Gastroesophageal sphincter (tissue), 4 donors: Measurements from ENCODE around the gene B4GALNT2. TPM values are rescaled to one million over a fixed set of nuclear protein-coding genes. Genes with fewer than 3 reads are reported as not detected.
A peak's percentile ranks its signal among the peaks of the same experiment; 100 is the strongest.

Source experiments
- ATAC-seq: fragments of 150-250 bp; one replicate; pipeline ENCODE4 v1.9.1; 2016; ENCODE audit warnings: mild to moderate bottlenecking, moderate library complexity
- H3K27ac ChIP-seq, 4 donors: fragments of 200-600 bp; sonication (generic) in 3 of 4; 1 replicate in 3 of 4; 2 replicates in 1 of 4; pipeline ENCODE4 v1.5.1; 2016 to 2019
- H3K27me3 ChIP-seq: fragments of 200-600 bp; sonication (generic); one replicate; pipeline ENCODE4 v1.5.1; 2019
- H3K36me3 ChIP-seq, 2 donors: fragments of 200-600 bp; sonication (generic); one replicate each; pipeline ENCODE4 v1.5.1; 2019; ENCODE audit warnings: control low read depth in 1 of 2
- H3K4me1 ChIP-seq, 3 donors: fragments of 200-600 bp; sonication (generic); 1 replicate in 2 of 3; 2 replicates in 1 of 3; pipeline ENCODE4 v1.5.1; 2016 to 2019; ENCODE audit warnings: control low read depth in 2 of 3
- H3K4me3 ChIP-seq, 2 donors: fragments of 200-600 bp; sonication (generic); one replicate each; pipeline ENCODE4 v1.5.1; 2019; ENCODE audit warnings: mild to moderate bottlenecking in 1 of 2, moderate library complexity in 1 of 2
- H3K9me3 ChIP-seq, 3 donors: fragments of 200-600 bp; sonication (generic); one replicate each; pipeline ENCODE4 v1.5.1; 2017 to 2019; ENCODE audit warnings: control low read depth in 2 of 3
- CTCF ChIP-seq, 4 experiments: fragments of 200-600 bp in 2 of 4; fragments of 450-650 bp in 2 of 4; sonication (generic) in 1 of 4; IDR thresholded peaks; one replicate each; pipeline ENCODE4 v1.5.1; 2017 to 2019; ENCODE audit warnings: antibody characterized with exemption in 4 of 4, mild to moderate bottlenecking in 2 of 4, moderate library complexity in 2 of 4
- EP300 ChIP-seq: sonication (generic); formaldehyde crosslinking; IDR thresholded peaks from one replicate; pipeline ENCODE4 v1.6.1; 2017; ENCODE audit warnings: antibody characterized with exemption, mild to moderate bottlenecking
- POLR2A ChIP-seq, 2 donors: fragments of 450-650 bp; IDR thresholded peaks; one replicate each; pipeline ENCODE4 v1.6.1; 2017; ENCODE audit warnings: antibody characterized with exemption in 2 of 2, mild to moderate bottlenecking in 2 of 2, moderate library complexity in 1 of 2
- POLR2AphosphoS5 ChIP-seq: sonication (generic); formaldehyde crosslinking; IDR thresholded peaks from one replicate; pipeline ENCODE4 v1.6.1; 2017; ENCODE audit warnings: antibody characterized with exemption
- WGBS, 2 donors: methylation state at CpG; one replicate each; pipeline ENCODE4 v1.1.5; 2018; ENCODE audit warnings: low coverage in 1 of 2; 5-methylcytosine and 5-hydroxymethylcytosine counted together
- total RNA-seq, 4 donors: library from RNA; depleted of rRNA; stranded (reverse); fragments of >200 nt; gene quantifications; one replicate each; pipeline ENCODE4 v1.1.0, GENCODE V29; 2016

B4GALNT2 gene
- total RNA-seq, 4 donors from 2014 or later, result not detected

- WGBS, 2 donors, result 15 to 17% methylated on average over 3 to 8 of the region's 22 CpGs
- Histone ChIP-seq H3K4me3 (peak within 1 kb of the TSS; percentile 4 to 48), H3K36me3 (no peaks in the 10 kb centered on the region), H3K27ac (peak within 1 kb of the TSS in 3 of 4 donors; percentile 55 to 78 (median 64)), H3K9me3 (no peaks in the 10 kb centered on the region), H3K4me1 (peaks cover 0 to 30% (median 4%) of the 10 kb centered on the region in 3 donors), H3K27me3 (peaks cover 40% of the 10 kb centered on the region)
- peak; percentile 67 for ATAC-seq
- TF ChIP-seq POLR2AphosphoS5 (no peak), EP300 (no peak), POLR2A (IDR thresholded peaks at IDR 0.05) (no peak), CTCF (IDR thresholded peaks at IDR 0.05) (no peak)
Measured at GRCh38 chr17:49210158-49211029, 77.8 kb downstream of the B4GALNT2 start, which contains the start of the genes ABI3 and GNGT2. Gene ABI3 (plus strand): TSS chr17:49210707. CDS start chr17:49210725, 18 bp downstream. Gene GNGT2 (minus strand): TSS chr17:49210574. CDS start chr17:49207422, 3,152 bp downstream.

GRCh38 chr17:49213399-49213798 lies 80.8 kb downstream of the B4GALNT2 start:
- no peak for ATAC-seq
- no peak overlapping the region for H3K4me3 ChIP-seq
- H3K9me3 ChIP-seq, result no peaks in the 10 kb centered on the region
- no peaks in the 10 kb centered on the region for H3K36me3 ChIP-seq
- H3K27me3 ChIP-seq, result peaks cover 41% of the 10 kb centered on the region
- H3K27ac ChIP-seq, result peak overlapping the region in 1 of 4 donors; percentile 2
- no peak for TF ChIP-seq POLR2AphosphoS5
- no peak for TF ChIP-seq EP300
- no peak for TF ChIP-seq CTCF (IDR thresholded peaks at IDR 0.05)
- WGBS, 2 donors, result 20 to 40% methylated on average over 1 of the region's 5 CpGs
- peaks cover 0 to 50% (median 11%) of the 10 kb centered on the region in 3 donors for H3K4me1 ChIP-seq

DNA sequence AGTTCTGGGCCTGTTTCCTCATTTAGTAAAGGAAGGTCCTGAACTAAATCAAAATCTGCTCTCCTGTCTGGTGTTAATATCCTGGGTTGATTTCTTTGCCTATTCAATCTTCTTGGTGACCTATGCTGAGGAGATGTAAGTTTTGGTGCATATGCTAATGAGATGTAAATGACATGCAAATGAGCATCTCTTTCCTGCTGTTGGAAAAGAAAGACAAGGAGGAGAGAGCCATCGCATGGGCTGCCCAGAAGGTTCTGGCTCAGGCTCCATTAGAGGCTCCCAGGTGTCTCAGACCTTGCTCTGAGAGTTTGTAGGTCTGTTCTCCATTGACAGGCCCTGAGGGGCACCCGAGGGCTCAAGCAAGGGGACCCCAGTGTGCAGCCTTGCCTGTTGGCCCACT lies 81.3 kb downstream of the B4GALNT2 start:
- 86% methylated on average over 2 of the region's 2 CpGs; no CpG with 5 or more reads in 1 of the 2 donors for WGBS, 2 donors
- Histone ChIP-seq H3K27me3 (peaks cover 40% of the 10 kb centered on the region), H3K9me3 (no peaks in the 10 kb centered on the region), H3K27ac (peak overlapping the region in 1 of 4 donors; percentile 2), H3K36me3 (no peaks in the 10 kb centered on the region), H3K4me1 (peaks cover 0 to 48% (median 11%) of the 10 kb centered on the region in 3 donors), H3K4me3 (no peak overlapping the region)
- TF ChIP-seq EP300 (no peak), POLR2A (IDR thresholded peaks at IDR 0.05) (no peak), POLR2AphosphoS5 (no peak), CTCF (IDR thresholded peaks at IDR 0.05) (no peak)
- no peak for ATAC-seq

GRCh38 chr17:49214676-49215360 lies 82.2 kb downstream of the B4GALNT2 start:
- H3K27me3 ChIP-seq, result peaks cover 40% of the 10 kb centered on the region
- no peak overlapping the region for H3K4me3 ChIP-seq
- no peaks in the 10 kb centered on the region for H3K9me3 ChIP-seq
- peak overlapping the region in 1 of 4 donors; percentile 42 for H3K27ac ChIP-seq
- TF ChIP-seq CTCF (IDR thresholded peaks at IDR 0.05), result no peak
- TF ChIP-seq POLR2AphosphoS5, result no peak
- no peak for TF ChIP-seq POLR2A (IDR thresholded peaks at IDR 0.05)
- no peak for TF ChIP-seq EP300
- H3K36me3 ChIP-seq, result no peaks in the 10 kb centered on the region
- ATAC-seq, result no peak
- H3K4me1 ChIP-seq, result peaks cover 0 to 38% (median 7%) of the 10 kb centered on the region in 3 donors
- 50 to 76% methylated on average over 6 to 12 of the region's 12 CpGs for WGBS, 2 donors
